NB4 (cell line): ENCODE data around the gene MEF2A.

Experiments
- POLR2A ChIP-seq: IDR thresholded peaks from 2 replicates; pipeline ENCODE4 v1.6.1; 2011; ENCODE audit warnings: mild to moderate bottlenecking; ENCODE audit not compliant: insufficient read length; ENCODE audit errors: extremely low read depth
- TF ChIP-seq, protein P1 (sequence below): IDR thresholded peaks from one replicate; pipeline ENCODE4 v1.5.1; 2012; ENCODE audit warnings: low read depth, low read length
- TF ChIP-seq, protein P2 (sequence below): IDR thresholded peaks from 2 replicates; pipeline ENCODE4 v1.6.1; 2011; ENCODE audit warnings: low read depth, low read length

DNA sequence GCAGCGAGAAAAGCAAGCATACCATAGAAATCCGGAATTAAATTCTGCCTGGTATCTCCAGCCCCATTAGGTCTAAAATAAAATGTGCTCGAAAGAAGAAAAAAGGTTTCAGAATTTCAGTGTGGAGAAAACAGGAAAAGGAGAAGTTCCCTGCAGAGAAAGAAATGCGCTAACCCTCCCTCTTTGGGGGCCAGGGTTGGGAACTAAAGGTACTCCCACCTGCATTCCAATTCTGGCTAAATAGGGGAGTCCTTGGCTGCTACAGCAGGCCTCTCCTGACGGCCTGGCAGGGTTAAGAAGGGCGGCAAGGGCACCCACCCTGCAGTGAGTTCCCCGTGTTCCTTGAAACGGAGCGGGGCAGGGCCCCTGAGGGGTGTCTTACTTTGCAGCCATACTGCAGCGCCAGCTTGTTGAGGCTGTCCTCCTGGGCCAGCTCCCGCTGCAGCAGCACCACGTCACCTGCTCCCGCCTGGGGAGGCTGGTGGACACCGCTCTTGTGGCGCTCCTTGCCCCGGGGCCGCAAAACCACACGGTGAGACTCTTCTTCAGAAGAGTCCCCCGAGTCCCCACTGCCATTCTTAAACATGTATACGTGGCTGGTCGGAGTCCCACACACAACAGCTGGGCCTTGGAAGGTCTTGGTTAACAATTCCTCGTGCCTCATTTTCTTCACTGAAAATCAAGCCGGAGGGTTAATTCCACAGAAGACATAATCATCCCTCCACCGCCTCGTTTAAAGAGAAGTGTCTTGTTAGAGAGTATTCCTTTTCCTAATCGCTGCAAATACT is 165.7 kb downstream of the MEF2A start:
- TF ChIP-seq, protein P1, sequence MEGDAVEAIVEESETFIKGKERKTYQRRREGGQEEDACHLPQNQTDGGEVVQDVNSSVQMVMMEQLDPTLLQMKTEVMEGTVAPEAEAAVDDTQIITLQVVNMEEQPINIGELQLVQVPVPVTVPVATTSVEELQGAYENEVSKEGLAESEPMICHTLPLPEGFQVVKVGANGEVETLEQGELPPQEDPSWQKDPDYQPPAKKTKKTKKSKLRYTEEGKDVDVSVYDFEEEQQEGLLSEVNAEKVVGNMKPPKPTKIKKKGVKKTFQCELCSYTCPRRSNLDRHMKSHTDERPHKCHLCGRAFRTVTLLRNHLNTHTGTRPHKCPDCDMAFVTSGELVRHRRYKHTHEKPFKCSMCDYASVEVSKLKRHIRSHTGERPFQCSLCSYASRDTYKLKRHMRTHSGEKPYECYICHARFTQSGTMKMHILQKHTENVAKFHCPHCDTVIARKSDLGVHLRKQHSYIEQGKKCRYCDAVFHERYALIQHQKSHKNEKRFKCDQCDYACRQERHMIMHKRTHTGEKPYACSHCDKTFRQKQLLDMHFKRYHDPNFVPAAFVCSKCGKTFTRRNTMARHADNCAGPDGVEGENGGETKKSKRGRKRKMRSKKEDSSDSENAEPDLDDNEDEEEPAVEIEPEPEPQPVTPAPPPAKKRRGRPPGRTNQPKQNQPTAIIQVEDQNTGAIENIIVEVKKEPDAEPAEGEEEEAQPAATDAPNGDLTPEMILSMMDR, result no peak
- TF ChIP-seq, protein P2, sequence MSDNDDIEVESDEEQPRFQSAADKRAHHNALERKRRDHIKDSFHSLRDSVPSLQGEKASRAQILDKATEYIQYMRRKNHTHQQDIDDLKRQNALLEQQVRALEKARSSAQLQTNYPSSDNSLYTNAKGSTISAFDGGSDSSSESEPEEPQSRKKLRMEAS, result no peak
- no peak for TF ChIP-seq POLR2A
